ENCODE measurements around the gene VWA5B2.

The VWA5B2 gene

GRCh38 chr3:184236636-184237035 is 7.3 kb downstream of the VWA5B2 start:
- no peak overlapping the region for H3K4me3 ChIP-seq (ENCODE audit: low read depth, low read length)
- TF ChIP-seq CTCF (IDR thresholded peaks at IDR 0.05; ENCODE audit: insufficient read depth, low read length, missing control alignments): no peak
- ChIA-PET POLR2A (interaction anchor here (1.1 kb wide), 1 partner anchor 24 kb away, joined by 3 read pairs; no protein-coding TSS in a partner anchor), CTCF (interaction anchor here (1.3 to 6.0 kb wide), 4 partner anchors 9 to 56 kb away, joined by 3 to 51 read pairs (median 13); partner anchors contain the start of gene EEF1AKMT4)
- no peak for DNase-seq (ENCODE audit: low read depth, low spot score)

GRCh38 chr3:184237211-184237610 is 7.8 kb downstream of the VWA5B2 start:
- H3K4me3 ChIP-seq (ENCODE audit: low read depth, low read length): no peak overlapping the region
- CTCF ChIA-PET: interaction anchor here (1.3 to 6.0 kb wide), 4 partner anchors 10 to 57 kb away, joined by 3 to 51 read pairs (median 13); partner anchors contain the start of gene EEF1AKMT4
- no peak for TF ChIP-seq CTCF (IDR thresholded peaks at IDR 0.05; ENCODE audit: insufficient read depth, low read length, missing control alignments)
- DNase-seq (ENCODE audit: low read depth, low spot score): no peak
- POLR2A ChIA-PET: no interaction called here

- CTCF ChIA-PET: interaction anchor here (1.3 to 6.0 kb wide), 4 partner anchors 9 to 57 kb away, joined by 3 to 51 read pairs (median 13); partner anchors contain the start of gene EEF1AKMT4
- POLR2A ChIA-PET: no interaction called here
- no peak for TF ChIP-seq CTCF (IDR thresholded peaks at IDR 0.05; ENCODE audit: insufficient read depth, low read length, missing control alignments)
- DNase-seq (ENCODE audit: low read depth, low spot score): no peak
- no peak overlapping the region for H3K4me3 ChIP-seq (ENCODE audit: low read depth, low read length)
Observed at GRCh38 chr3:184237807-184238206, 8.4 kb downstream of the VWA5B2 start.

GRCh38 chr3:184238246-184238818 is 8.9 kb downstream of the VWA5B2 start:
- no peak overlapping the region for H3K4me3 ChIP-seq (ENCODE audit: low read depth, low read length)
- POLR2A ChIA-PET: no interaction called here
- no peak for DNase-seq (ENCODE audit: low read depth, low spot score)
- CTCF ChIA-PET: interaction anchor here (1.3 to 6.0 kb wide), 4 partner anchors 9 to 58 kb away, joined by 3 to 51 read pairs (median 13); partner anchors contain the start of gene EEF1AKMT4
- TF ChIP-seq CTCF (IDR thresholded peaks at IDR 0.05; ENCODE audit: insufficient read depth, low read length, missing control alignments): no peak

GRCh38 chr3:184239221-184239620 is 9.8 kb downstream of the VWA5B2 start:
- ChIA-PET POLR2A (no interaction called here), CTCF (interaction anchor here (1.3 to 6.0 kb wide), 6 partner anchors 9 to 343 kb away, joined by 4 to 51 read pairs (median 10); partner anchors contain the start of genes EEF1AKMT4 and VWA5B2)
- no peak for TF ChIP-seq CTCF (IDR thresholded peaks at IDR 0.05; ENCODE audit: insufficient read depth, low read length, missing control alignments)
- no peak overlapping the region for H3K4me3 ChIP-seq (ENCODE audit: low read depth, low read length)
- DNase-seq (ENCODE audit: low read depth, low spot score): no peak

- no peak overlapping the region for H3K4me3 ChIP-seq (ENCODE audit: low read depth, low read length)
- ChIA-PET POLR2A (interaction anchor here (0.6 kb wide), 2 partner anchors 11 to 23 kb away, joined by 3 to 4 read pairs; no protein-coding TSS in a partner anchor), CTCF (interaction anchor here (1.3 to 6.0 kb wide), 7 partner anchors 10 to 344 kb away, joined by 4 to 51 read pairs (median 12); partner anchors contain the start of genes EEF1AKMT4 and VWA5B2)
- TF ChIP-seq CTCF (IDR thresholded peaks at IDR 0.05; ENCODE audit: insufficient read depth, low read length, missing control alignments): no peak
- DNase-seq (ENCODE audit: low read depth, low spot score): no peak
Observed at GRCh38 chr3:184239708-184240107, 10.3 kb downstream of the VWA5B2 start.
